MCF 10A (cell line): Measurements from ENCODE around the gene KLF9. TPM values are rescaled to one million over a fixed set of nuclear protein-coding genes. Genes with fewer than 3 reads are reported as not detected.

ENCODE experiments used
- BruUV-seq: library from RNA; stranded (reverse); fragments of 400-500 nt; replicated peaks from 2 replicates; lab custom pipeline; 2021; lab: Mats Ljungman, UMichigan
- CTCF ChIA-PET: fragments of 300-600 bp; sonication (Branson Sonifier 250); formaldehyde crosslinking; extraction: SDS; loops from one replicate; lab custom pipeline; 2021; ENCODE audit warnings: antibody characterized with exemption, inconsistent platforms; lab: Yijun Ruan, JAX
- POLR2A ChIA-PET: fragments of 300-600, 350-650 bp; sonication (Branson Sonifier 250); formaldehyde crosslinking; extraction: SDS; loops from one replicate; lab custom pipeline; 2020; ENCODE audit warnings: antibody characterized with exemption, inconsistent platforms; lab: Yijun Ruan, JAX
- DNase-seq: peaks from one replicate; pipeline ENCODE4 v3.0.0-alpha.2; 2018; ENCODE audit not compliant: unreplicated experiment
- H3K27ac Mint-ChIP-seq: one replicate; pipeline ENCODE4 v1.8.0; 2022; ENCODE audit warnings: mild to moderate bottlenecking, low read depth, mixed read lengths; ENCODE audit not compliant: unreplicated experiment
- H3K27me3 Mint-ChIP-seq: one replicate; pipeline ENCODE4 v1.8.0; 2022; ENCODE audit warnings: mixed read lengths; ENCODE audit not compliant: insufficient read depth, unreplicated experiment
- H3K36me3 Mint-ChIP-seq: one replicate; pipeline ENCODE4 v1.8.0; 2022; ENCODE audit warnings: mild to moderate bottlenecking, moderate library complexity, mixed read lengths; ENCODE audit not compliant: insufficient read depth, unreplicated experiment
- H3K4me1 Mint-ChIP-seq: one replicate; pipeline ENCODE4 v1.8.0; 2022; ENCODE audit warnings: mixed read lengths; ENCODE audit not compliant: insufficient read depth, unreplicated experiment
- H3K4me3 Mint-ChIP-seq: one replicate; pipeline ENCODE4 v1.8.0; 2022; ENCODE audit warnings: mild to moderate bottlenecking, moderate library complexity, mixed read lengths; ENCODE audit not compliant: unreplicated experiment
- H3K9me3 Mint-ChIP-seq: one replicate; pipeline ENCODE4 v1.8.0; 2022; ENCODE audit warnings: mixed read lengths; ENCODE audit not compliant: unreplicated experiment
- CTCF ChIP-seq: fragments of 200-600 bp; IDR thresholded peaks from one replicate; pipeline ENCODE4 v1.8.0; 2022; ENCODE audit warnings: antibody characterized with exemption, mild to moderate bottlenecking; ENCODE audit not compliant: unreplicated experiment
- intact Hi-C: fragments of 100-400 bp; cut with micrococcal nuclease; formaldehyde crosslinking; loops from 2 replicates; pipeline ENCODE4 v1.14.1; 2022
- total RNA-seq: library from RNA; stranded (reverse); gene quantifications from 2 replicates; pipeline ENCODE4 v1.2.3, GENCODE V29; 2022

Gene KLF9
- total RNA-seq, 1 experiment from 2014 or later: 5.9 TPM

- no TSS peak for BruUV-seq
- H3K36me3 Mint-ChIP-seq: no peaks in the 10 kb centered on the region
- no peak overlapping the region for H3K27ac Mint-ChIP-seq
- ChIA-PET POLR2A (interaction anchor here (0.9 kb wide), 1 partner anchor 15 kb away, joined by 4 read pairs; no protein-coding TSS in a partner anchor), CTCF (interaction anchor here (0.8 kb wide), 1 partner anchor 152 kb away, joined by 5 read pairs; no protein-coding TSS in a partner anchor)
- no peak overlapping the region for H3K4me3 Mint-ChIP-seq
- H3K9me3 Mint-ChIP-seq: peaks cover 7% of the 10 kb centered on the region
- no peak for TF ChIP-seq CTCF
- no peaks in the 10 kb centered on the region for H3K27me3 Mint-ChIP-seq
- H3K4me1 Mint-ChIP-seq: no peaks in the 10 kb centered on the region
- no peak for DNase-seq
- intact Hi-C loops: no loop called here
Observed at GRCh38 chr9:70450738-70451137, 36.3 kb upstream of the KLF9 start.

GRCh38 chr9:70449461-70449860 lies 35.0 kb upstream of the KLF9 start:
- CTCF ChIA-PET: no interaction called here
- H3K27me3 Mint-ChIP-seq: no peaks in the 10 kb centered on the region
- peaks cover 7% of the 10 kb centered on the region for H3K9me3 Mint-ChIP-seq
- BruUV-seq: no TSS peak
- POLR2A ChIA-PET: interaction anchor here (0.6 to 0.7 kb wide), 2 partner anchors 25 to 190 kb away, joined by 3 read pairs; no protein-coding TSS in a partner anchor
- H3K36me3 Mint-ChIP-seq: no peaks in the 10 kb centered on the region
- no peak for TF ChIP-seq CTCF
- no peak overlapping the region for H3K4me3 Mint-ChIP-seq
- no peak overlapping the region for H3K27ac Mint-ChIP-seq
- intact Hi-C loops: no loop called here
- no peaks in the 10 kb centered on the region for H3K4me1 Mint-ChIP-seq
- DNase-seq: no peak

GRCh38 chr9:70448919-70449318 lies 34.5 kb upstream of the KLF9 start:
- intact Hi-C loops: no loop called here
- DNase-seq: no peak
- ChIA-PET CTCF (no interaction called here), POLR2A (interaction anchor here (0.7 kb wide), 1 partner anchor 24 kb away, joined by 3 read pairs; no protein-coding TSS in a partner anchor)
- no peak for TF ChIP-seq CTCF
- Mint-ChIP-seq H3K4me3 (no peak overlapping the region), H3K27me3 (no peaks in the 10 kb centered on the region), H3K9me3 (peaks cover 7% of the 10 kb centered on the region), H3K27ac (no peak overlapping the region), H3K36me3 (no peaks in the 10 kb centered on the region), H3K4me1 (no peaks in the 10 kb centered on the region)
- no TSS peak for BruUV-seq

GRCh38 chr9:70444904-70445303 lies 30.4 kb upstream of the KLF9 start:
- Mint-ChIP-seq H3K27me3 (no peaks in the 10 kb centered on the region), H3K4me1 (no peaks in the 10 kb centered on the region), H3K4me3 (no peak overlapping the region), H3K9me3 (peaks cover 7% of the 10 kb centered on the region), H3K27ac (no peak overlapping the region), H3K36me3 (no peaks in the 10 kb centered on the region)
- POLR2A ChIA-PET: interaction anchor here (0.6 kb wide), 1 partner anchor 63 kb away, joined by 4 read pairs; no protein-coding TSS in a partner anchor
- CTCF ChIA-PET: no interaction called here
- BruUV-seq: no TSS peak
- TF ChIP-seq CTCF: no peak
- intact Hi-C loops: no loop called here
- DNase-seq: no peak
